ENCODE results near the gene PUS3. TPM values are rescaled to one million over a fixed set of nuclear protein-coding genes. Genes with fewer than 3 reads are reported as not detected.
A peak's percentile ranks its signal among the peaks of the same experiment; 100 is the strongest.

The PUS3 gene
- total RNA-seq, 1 experiment from 2014 or later, result 11.9 TPM

GRCh38 chr11:125923012-125923579 lies 20.1 kb upstream of the PUS3 start:
- ChIA-PET POLR2A (no interaction called here), RAD21 (ENCODE audit: low non-redundant PET in 1 of 2, low total read pairs in 2 of 2, uncharacterized antibody in 2 of 2, unreplicated experiment in 2 of 2) (no interaction called here), CTCF (interaction anchor here (1.0 to 1.5 kb wide), 3 partner anchors 139 to 557 kb away, joined by 3 to 8 read pairs (median 4); no protein-coding TSS in a partner anchor)
- Histone ChIP-seq H3K4me2 (ENCODE audit: low read length) (no peak overlapping the region), H3K9ac (ENCODE audit: low read length) (no peak overlapping the region), H3K27ac (ENCODE audit: low read depth, low read length) (no peak overlapping the region), H3K9me2 (ENCODE audit: insufficient read depth) (no peaks in the 10 kb centered on the region), H3K27me3 (ENCODE audit: insufficient read depth, low read length) (no peaks in the 10 kb centered on the region), H3K4me1 (ENCODE audit: control insufficient read depth in 1 of 2, insufficient read depth in 2 of 2, low read length in 2 of 2) (no peaks in the 10 kb centered on the region), H3K4me3 (replicated peaks in 1 of 2; ENCODE audit: low read depth in 1 of 2, low read length in 2 of 2) (no peak overlapping the region), H4K20me1 (ENCODE audit: insufficient read depth) (no peaks in the 10 kb centered on the region), H2AFZ (ENCODE audit: low read depth, low read length, poor library complexity, severe bottlenecking) (no peak overlapping the region), H3K9me3 (ENCODE audit: control insufficient read depth in 1 of 2, insufficient read depth in 1 of 2, low read depth in 1 of 2, low read length in 2 of 2) (no peaks in the 10 kb centered on the region), H3K79me2 (ENCODE audit: insufficient read depth, low read length) (no peaks in the 10 kb centered on the region), H3K36me3 (ENCODE audit: control insufficient read depth in 1 of 2, insufficient read depth in 2 of 2, low read length in 2 of 2) (no peaks in the 10 kb centered on the region)
- intact Hi-C loops (cut with micrococcal nuclease), result loop anchor here (1.0 to 5.0 kb wide), 3 partner anchors 138 to 271 kb away; no protein-coding TSS in a partner anchor
- no peak for TF ChIP-seq CEBPB (IDR thresholded peaks at IDR 0.05; ENCODE audit: low read depth)
- peak; percentile 75 to 86 (median 86) for TF ChIP-seq CTCF (IDR thresholded peaks at IDR 0.05 in 2 of 3, conservative IDR thresholded peaks at IDR 0.05 in 1 of 3; ENCODE audit: borderline replicate concordance in 1 of 3, insufficient read depth in 1 of 3, low read depth in 2 of 3, low read length in 2 of 3)
- peak; percentile 95 for TF ChIP-seq RAD21 (IDR thresholded peaks at IDR 0.05; ENCODE audit: low read depth)
- TF ChIP-seq MAX (IDR thresholded peaks at IDR 0.05), result 0 out of 2 replicates have a peak, but pooled peaks have one; percentile 12
- no TSS peak for BruUV-seq (replicated peaks)
- ATAC-seq (peak; percentile 98), DNase-seq (ENCODE audit: low read depth, low spot score) (peak; percentile 77)

GRCh38 chr11:125922156-125922555 lies 19.1 kb upstream of the PUS3 start:
- POLR2A ChIA-PET, result no interaction called here
- H3K4me3 ChIP-seq (replicated peaks in 1 of 2; ENCODE audit: low read depth in 1 of 2, low read length in 2 of 2), result no peak overlapping the region
- ATAC-seq, result no peak
- CTCF ChIA-PET, result no interaction called here
- H3K27me3 ChIP-seq (ENCODE audit: insufficient read depth, low read length), result peaks cover 1% of the 10 kb centered on the region; the same call in 1 of the 2 replicates
- H3K9me3 ChIP-seq (ENCODE audit: control insufficient read depth in 1 of 2, insufficient read depth in 1 of 2, low read depth in 1 of 2, low read length in 2 of 2), result no peaks in the 10 kb centered on the region
- TF ChIP-seq TCF7L2 (IDR thresholded peaks at IDR 0.05; ENCODE audit: borderline replicate concordance, extremely low read depth, insufficient read depth, insufficient read length) (no peak), ELF1 (IDR thresholded peaks at IDR 0.05; ENCODE audit: borderline replicate concordance, low read depth) (no peak), RAD21 (IDR thresholded peaks at IDR 0.05; ENCODE audit: low read depth) (no peak), SIN3A (IDR thresholded peaks at IDR 0.05; ENCODE audit: low read depth) (no peak), YY1 (IDR thresholded peaks at IDR 0.05; ENCODE audit: extremely low read depth, insufficient replicate concordance, low read depth, low read length) (no peak)
- TF ChIP-seq, protein P1, sequence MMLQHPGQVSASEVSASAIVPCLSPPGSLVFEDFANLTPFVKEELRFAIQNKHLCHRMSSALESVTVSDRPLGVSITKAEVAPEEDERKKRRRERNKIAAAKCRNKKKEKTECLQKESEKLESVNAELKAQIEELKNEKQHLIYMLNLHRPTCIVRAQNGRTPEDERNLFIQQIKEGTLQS (IDR thresholded peaks at IDR 0.05), result no peak
- H2AFZ ChIP-seq (ENCODE audit: low read depth, low read length, poor library complexity, severe bottlenecking), result no peak overlapping the region
- no peak for DNase-seq (ENCODE audit: low read depth, low spot score)
- no peak overlapping the region for H3K27ac ChIP-seq (ENCODE audit: low read depth, low read length)
- no peaks in the 10 kb centered on the region for H3K79me2 ChIP-seq (ENCODE audit: insufficient read depth, low read length)
- H3K4me1 ChIP-seq (ENCODE audit: control insufficient read depth in 1 of 2, insufficient read depth in 2 of 2, low read length in 2 of 2), result no peaks in the 10 kb centered on the region
- no peak overlapping the region for H3K9ac ChIP-seq (ENCODE audit: low read length)
- H3K36me3 ChIP-seq (ENCODE audit: control insufficient read depth in 1 of 2, insufficient read depth in 2 of 2, low read length in 2 of 2), result no peaks in the 10 kb centered on the region
- no peak overlapping the region for H3K4me2 ChIP-seq (ENCODE audit: low read length)
- H4K20me1 ChIP-seq (ENCODE audit: insufficient read depth), result no peaks in the 10 kb centered on the region
- RAD21 ChIA-PET (ENCODE audit: low non-redundant PET in 1 of 2, low total read pairs in 2 of 2, uncharacterized antibody in 2 of 2, unreplicated experiment in 2 of 2), result no interaction called here
- BruUV-seq (replicated peaks), result no TSS peak
- H3K9me2 ChIP-seq (ENCODE audit: insufficient read depth), result no peaks in the 10 kb centered on the region
- intact Hi-C loops (cut with micrococcal nuclease), result loop anchor here (5.0 kb wide), 1 partner anchor 200 kb away; no protein-coding TSS in a partner anchor

All from HCT116 (cell line).